C4-2B (cell line): Measurements from ENCODE around the gene NPFF.

Experiments used
- H3K27ac ChIP-seq: fragments of 450-650 bp; 2 replicates; pipeline ENCODE4 v1.5.1; 2017
- ZFX ChIP-seq: fragments of 450-650 bp; IDR thresholded peaks from 2 replicates; pipeline ENCODE4 v1.6.1; 2017
- TF ChIP-seq, protein P1 (sequence below): fragments of 450-650 bp; conservative IDR thresholded peaks from 2 replicates; pipeline ENCODE4 v1.5.1; 2017; ENCODE audit warnings: mild to moderate bottlenecking

Gene NPFF

DNA sequence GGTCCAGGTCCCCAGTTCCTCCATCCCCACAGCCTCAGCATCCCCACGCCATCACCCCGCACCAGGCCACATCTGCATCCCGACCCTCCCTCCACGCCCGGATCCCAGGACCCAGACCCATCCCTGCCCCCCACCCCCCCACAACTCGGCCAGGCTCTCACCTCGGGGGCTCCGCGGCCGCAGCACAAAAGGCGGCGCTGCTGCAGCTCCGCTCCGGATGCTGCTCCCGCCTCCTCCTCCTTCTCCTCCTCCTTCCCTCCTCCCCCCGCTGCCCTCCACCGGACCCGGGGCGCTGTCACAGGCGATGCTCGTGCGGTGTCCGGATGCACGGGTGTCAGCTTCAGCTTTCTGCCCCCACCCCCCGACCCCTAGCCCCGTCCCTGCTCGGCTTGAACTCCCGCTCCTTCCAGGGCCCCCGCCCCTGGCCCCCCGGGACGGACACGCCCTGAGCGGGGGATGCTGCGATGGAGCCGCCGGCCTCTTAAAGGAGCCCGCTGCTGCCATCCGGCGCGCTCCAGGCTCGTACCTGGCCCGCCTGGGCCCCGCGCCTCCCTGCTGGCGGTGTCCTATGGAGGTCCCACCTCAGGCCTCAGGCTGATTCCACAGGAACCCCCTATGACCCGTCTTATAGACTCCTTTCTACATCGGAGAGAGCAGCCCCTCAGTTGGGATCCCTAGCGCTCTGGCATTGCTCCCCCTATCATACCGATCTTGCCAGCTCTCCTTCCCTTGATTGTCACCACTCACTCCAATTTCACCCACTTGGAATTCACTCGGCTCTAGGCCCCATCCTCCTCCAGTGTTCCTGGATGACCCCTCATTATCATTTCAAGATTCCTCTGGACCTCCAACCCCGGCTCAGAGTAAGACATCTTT lies 7.8 kb downstream of the NPFF start, which contains the start of gene MAP3K12:
Gene MAP3K12, minus strand, starts transcription at position 193 of the 876 bp plus-strand sequence. CDS start 12,067 bp downstream, outside the sequence.
- TF ChIP-seq, protein P1, sequence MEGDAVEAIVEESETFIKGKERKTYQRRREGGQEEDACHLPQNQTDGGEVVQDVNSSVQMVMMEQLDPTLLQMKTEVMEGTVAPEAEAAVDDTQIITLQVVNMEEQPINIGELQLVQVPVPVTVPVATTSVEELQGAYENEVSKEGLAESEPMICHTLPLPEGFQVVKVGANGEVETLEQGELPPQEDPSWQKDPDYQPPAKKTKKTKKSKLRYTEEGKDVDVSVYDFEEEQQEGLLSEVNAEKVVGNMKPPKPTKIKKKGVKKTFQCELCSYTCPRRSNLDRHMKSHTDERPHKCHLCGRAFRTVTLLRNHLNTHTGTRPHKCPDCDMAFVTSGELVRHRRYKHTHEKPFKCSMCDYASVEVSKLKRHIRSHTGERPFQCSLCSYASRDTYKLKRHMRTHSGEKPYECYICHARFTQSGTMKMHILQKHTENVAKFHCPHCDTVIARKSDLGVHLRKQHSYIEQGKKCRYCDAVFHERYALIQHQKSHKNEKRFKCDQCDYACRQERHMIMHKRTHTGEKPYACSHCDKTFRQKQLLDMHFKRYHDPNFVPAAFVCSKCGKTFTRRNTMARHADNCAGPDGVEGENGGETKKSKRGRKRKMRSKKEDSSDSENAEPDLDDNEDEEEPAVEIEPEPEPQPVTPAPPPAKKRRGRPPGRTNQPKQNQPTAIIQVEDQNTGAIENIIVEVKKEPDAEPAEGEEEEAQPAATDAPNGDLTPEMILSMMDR: no peak; the same call in 1 of the 2 replicates
- no peak for TF ChIP-seq ZFX
- H3K27ac ChIP-seq: peak within 1 kb of the TSS; percentile 98

DNA sequence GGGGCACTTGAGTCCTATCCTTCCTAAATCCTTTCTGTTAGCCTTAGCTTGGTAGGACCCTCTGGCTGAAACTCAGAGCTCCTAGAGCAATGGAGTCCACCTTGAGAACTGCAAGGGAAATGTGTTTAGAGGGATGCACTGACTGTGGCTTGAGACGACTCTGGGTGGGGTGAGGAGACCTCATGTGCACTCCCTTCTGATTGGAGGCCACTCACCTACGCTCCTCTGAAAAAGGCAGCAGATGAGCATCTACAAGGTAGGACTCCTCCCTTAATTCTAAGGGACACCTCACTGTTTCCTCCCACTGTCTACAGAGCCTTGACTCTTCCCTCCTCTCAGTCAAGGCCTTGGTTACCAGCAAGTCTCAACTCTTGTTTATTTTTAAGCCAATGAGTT lies 9.1 kb downstream of the NPFF start:
- no peak overlapping the region for H3K27ac ChIP-seq
- TF ChIP-seq, protein P1: no peak
- no peak for TF ChIP-seq ZFX

DNA sequence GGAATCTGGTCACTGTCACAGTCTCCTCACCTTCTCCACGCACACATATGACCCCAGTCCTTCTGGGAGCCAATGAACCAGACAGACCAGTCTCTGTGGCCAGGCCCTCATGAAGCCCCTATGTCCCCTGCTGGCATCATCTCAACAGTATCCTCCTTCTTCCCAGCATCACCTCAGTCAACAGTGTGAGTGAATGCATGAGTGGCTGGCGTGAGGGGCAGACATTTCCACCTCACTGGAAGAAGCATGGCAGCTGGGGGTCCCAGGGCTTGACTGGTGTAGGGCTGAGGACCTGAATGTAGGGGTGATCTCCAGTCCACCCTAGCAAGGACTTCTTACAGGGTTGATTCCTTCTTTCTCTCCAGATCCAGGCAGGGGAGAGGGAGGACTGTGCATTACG lies 9.8 kb downstream of the NPFF start:
- no peak overlapping the region for H3K27ac ChIP-seq
- TF ChIP-seq, protein P1: no peak
- TF ChIP-seq ZFX: no peak

DNA sequence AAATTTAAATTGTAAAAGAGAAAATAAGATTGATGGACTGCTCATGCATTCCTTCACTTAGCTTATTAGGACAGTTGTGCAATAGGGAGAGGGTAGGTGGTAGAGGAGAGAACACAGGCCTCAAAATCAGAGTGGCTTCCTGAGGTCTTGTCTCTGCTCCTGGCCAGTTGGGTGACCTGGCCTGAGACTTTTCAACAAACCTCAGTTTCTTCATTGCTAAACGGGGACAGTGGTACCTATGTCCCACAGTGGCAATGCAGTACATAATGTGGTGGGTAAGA lies 10.6 kb downstream of the NPFF start:
- TF ChIP-seq, protein P1: no peak
- TF ChIP-seq ZFX: no peak
- H3K27ac ChIP-seq: peak overlapping the region; percentile 61; the same call in 1 of the 2 replicates

DNA sequence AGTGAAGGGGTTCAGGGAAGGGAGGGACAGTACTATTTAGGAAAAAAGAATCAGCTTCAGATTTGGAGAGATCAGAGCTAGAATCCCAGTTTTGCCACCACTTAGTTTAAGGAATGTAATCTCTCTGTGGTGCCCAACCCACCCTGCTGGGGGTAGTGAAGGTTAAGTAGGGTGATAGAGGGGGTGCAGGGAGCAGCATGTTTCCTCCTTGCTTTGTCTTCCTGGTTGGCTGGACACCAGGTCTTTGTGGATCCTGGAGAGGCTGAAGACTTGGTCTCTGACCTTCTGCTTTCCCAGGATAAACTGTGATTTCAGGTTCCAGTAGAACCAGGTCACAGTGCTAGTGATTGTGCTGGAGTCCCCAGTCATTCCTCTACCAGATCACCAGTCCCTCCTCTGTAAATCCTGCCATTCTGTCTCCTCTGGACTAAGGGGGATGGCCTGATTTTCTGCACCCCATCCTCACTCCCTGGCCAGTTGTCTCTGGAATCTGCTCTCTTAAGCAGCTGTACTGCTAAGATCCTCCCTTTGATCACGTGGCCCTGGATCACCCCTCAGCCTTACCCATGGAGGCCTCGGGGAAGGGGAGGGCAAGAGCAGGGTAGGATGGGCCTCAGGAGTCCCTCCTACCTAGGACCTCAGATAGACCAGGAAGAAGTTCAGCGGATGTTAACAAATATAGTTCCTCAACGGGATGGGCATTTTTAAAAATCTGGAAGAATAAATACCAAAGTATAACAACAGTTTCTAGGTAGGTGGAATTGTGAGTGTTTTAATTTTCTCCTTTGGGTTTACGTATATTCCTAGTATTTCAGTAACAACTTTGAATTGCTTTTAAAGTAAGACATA lies 11.2 kb downstream of the NPFF start:
- H3K27ac ChIP-seq: peak overlapping the region; percentile 61

DNA sequence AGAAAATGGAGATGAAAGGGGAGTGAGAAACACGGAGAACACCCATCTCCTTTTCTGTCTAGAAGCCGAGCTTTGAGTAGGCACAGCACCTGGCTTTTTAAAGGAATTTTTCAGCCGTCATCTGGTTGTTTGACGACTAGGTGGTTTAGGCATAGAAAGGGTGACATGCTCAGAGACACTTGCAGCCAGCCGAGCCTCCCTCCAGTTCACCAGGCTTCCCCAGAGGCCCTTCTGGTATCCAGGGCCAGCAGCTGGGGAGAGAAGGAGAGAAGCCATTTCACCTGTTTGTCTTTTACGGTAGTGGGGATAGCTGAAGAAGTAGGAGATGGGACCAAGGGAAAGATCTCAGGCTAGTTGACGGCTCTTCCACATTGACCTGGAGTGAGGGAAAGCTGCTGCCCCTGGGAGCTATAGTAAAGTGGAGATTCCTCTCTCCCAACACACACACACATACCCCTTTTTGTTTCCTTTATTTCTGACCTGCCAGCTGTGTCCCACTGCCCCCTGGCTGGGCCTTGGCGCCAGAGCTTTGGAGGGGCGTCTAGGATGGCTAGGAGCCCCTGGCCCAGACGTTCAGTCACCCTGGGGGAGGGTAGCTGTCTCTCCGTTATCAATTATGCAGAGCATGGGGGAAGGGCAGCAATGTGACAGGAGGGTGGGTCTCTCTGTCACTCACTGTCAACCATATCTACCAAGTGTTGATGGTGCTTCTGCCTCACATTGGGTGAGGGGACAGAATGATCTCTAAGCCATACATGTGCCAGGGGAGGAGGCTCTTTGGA lies 13.5 kb downstream of the NPFF start:
- TF ChIP-seq ZFX: no peak
- TF ChIP-seq, protein P1: no peak
- H3K27ac ChIP-seq: peak overlapping the region; percentile 76

More for the DNA sequence above, 11.2 kb downstream of the NPFF start:
- TF ChIP-seq, protein P1: no peak
- TF ChIP-seq ZFX: no peak
